Ishikawa (cell line): ENCODE data around the gene HOXC5.

Experiments used
- EP300 ChIP-seq: IDR thresholded peaks from 2 replicates; pipeline ENCODE4 v1.6.1; 2012; ENCODE audit warnings: borderline replicate concordance
- NFIC ChIP-seq: IDR thresholded peaks from 2 replicates; pipeline ENCODE4 v1.6.1; 2012
- RAD21 ChIP-seq: IDR thresholded peaks from 2 replicates; pipeline ENCODE4 v1.6.1; 2012; ENCODE audit warnings: low read depth
- TCF12 ChIP-seq: IDR thresholded peaks from 2 replicates; pipeline ENCODE4 v1.6.1; 2012; ENCODE audit warnings: low read depth
- TF ChIP-seq, protein P1 (sequence below): IDR thresholded peaks from 2 replicates; pipeline ENCODE4 v1.6.1; 2012

DNA sequence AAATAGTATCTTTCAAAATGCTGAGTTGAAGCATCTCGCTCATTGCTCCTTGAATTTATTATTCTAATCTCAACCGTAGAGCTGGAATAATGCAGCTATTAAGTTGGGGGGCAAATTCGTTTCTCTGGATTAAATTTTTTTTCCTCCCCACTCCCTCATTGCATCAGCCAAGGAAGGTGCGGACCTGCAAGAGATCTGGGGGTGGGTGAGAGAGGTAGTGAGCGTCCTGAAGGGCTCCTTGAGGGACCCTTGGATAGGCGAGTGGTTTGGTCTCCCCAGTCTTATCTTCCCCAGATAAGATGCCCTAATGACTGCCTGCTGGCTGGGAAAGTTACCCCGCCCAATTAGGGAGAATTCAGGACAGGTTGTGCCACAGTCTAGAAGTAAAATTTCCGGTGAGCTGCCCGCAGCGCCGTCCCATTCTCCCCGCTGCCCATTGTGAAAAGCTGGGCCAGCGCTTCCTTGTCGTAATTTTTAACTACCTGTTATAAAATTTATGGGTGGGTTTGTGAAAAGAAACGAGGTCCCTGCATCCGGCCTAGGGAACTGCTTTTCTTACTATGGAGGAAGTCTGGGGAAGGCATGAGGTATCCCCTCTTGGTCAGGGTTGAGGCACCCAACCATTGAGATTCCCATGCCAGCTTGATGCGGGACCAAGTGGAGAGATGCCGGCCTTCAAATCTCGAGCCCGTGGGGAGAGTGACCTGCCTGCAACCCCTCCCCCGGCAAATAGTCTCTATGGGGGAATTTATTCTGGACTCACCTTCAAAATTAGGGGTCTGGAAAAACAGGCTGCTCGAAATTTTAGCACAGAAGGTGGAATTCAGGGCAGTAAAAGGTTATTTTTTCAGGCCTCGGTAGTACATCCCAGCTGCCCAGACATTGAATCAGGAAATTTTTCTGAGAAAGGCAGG, 17.6 kb upstream of the HOXC5 start:
- TF ChIP-seq EP300 = no peak
- TF ChIP-seq, protein P1, sequence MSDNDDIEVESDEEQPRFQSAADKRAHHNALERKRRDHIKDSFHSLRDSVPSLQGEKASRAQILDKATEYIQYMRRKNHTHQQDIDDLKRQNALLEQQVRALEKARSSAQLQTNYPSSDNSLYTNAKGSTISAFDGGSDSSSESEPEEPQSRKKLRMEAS = no peak
- no peak for TF ChIP-seq TCF12
- TF ChIP-seq NFIC = no peak
- TF ChIP-seq RAD21 = no peak
